Measurements from ENCODE around the gene KNCN. TPM values are rescaled to one million over a fixed set of nuclear protein-coding genes. Genes with fewer than 3 reads are reported as not detected.

Gene KNCN
- total RNA-seq = not detected

DNA sequence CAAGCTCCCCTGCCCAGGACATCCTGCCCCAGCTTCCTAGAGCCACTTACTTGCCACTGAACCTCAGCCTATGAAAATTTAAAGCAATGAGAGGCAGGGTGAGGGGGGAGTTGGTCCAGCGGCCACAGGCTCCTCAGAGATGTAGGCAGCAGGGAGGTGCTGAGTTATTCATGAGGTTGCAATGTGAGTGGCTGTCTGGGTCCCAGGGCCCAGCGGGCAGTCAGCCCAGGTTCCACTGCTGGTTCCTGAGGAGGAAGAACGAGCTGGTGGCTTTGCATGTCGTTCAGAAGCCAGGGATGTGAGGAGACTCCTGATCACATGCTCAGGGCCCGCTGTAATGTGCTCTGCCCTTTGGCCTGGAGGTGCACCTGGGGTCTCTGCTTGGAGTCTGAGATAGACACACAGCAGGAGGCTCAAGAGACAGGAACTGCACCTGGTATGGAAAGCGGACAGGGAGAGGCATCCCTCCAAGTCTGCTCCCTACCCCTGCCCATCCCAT is at the start of gene KNCN:
Gene KNCN (minus strand): TSS at position 51 of the 499 bp plus-strand sequence. CDS start 432 bp downstream, outside the sequence.
- peaks cover 6% of the 10 kb centered on the region for H3K27me3 Mint-ChIP-seq
- no peak within 1 kb of the TSS for H3K27ac Mint-ChIP-seq
- H3K36me3 Mint-ChIP-seq = no peaks in the 10 kb centered on the region
- H3K4me1 Mint-ChIP-seq = peaks cover 9% of the 10 kb centered on the region
- H3K9me3 Mint-ChIP-seq = no peaks in the 10 kb centered on the region
- no peak within 1 kb of the TSS for H3K4me3 Mint-ChIP-seq
- DNase-seq = no peak

DNA sequence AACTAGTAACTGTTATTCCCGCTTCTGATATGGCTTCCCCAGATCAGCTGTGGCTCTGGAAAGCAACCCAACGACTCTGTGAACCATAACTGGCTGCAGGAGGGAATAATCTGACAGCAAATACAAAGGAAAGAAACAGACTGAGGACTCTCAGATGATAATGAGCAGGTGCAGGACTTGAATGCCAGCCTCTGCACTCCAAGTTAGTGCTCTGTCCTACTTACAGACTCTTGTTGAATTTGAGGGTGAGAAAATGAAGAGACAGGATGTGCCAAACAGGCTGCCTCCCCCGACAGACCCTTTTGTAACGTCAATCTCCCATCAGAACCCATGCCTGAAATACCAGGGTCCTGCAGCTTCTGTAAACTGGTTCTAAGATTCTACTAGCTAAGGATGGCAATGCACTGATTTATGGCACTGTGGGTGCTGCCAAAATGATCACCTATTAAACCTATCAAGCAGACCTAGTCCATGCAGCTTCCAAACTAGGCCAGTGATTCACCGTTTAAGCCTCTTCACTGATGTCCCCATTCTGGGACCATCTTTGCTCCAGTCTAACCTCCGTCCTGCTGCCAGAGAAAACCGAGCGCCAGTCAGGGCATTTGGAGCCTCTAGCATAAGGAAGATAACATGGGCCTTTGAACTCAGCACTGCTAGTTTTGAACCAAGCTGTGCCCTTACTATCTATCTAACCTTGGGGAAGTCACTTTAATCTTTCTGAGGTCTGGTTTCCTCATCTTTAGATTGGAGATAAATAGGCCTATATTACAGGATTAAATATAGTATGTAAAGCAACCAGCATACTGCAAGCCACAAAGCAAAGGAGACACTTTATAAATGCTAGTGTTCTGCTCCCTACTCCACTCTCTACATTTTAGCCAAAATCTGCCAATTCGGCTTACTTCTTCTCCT is 47.9 kb upstream of the KNCN start:
- peaks cover 29% of the 10 kb centered on the region for H3K4me1 Mint-ChIP-seq
- H3K27ac Mint-ChIP-seq = no peak overlapping the region
- H3K9me3 Mint-ChIP-seq = no peaks in the 10 kb centered on the region
- no peaks in the 10 kb centered on the region for H3K27me3 Mint-ChIP-seq
- peaks cover 14% of the 10 kb centered on the region for H3K36me3 Mint-ChIP-seq
- no peak for DNase-seq
- H3K4me3 Mint-ChIP-seq = no peak overlapping the region

DNA sequence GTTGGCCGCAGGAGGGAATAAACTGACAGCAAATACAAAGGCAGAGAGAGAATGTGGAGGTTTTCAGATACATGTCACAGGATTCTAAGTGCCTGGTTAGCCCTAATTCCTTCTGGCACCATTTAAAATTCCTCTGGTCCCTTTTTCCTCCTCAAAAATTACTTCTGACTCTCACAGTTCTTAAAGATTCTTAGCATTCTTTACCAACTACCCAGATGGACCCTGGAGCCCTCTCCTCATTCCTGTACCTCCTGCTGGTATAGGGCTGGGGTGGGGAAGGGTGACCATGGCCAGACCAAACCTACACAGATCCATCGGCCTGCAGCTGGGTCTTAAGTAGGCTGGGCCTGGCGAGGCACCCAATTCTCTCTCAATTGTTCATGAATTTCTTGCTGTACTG is 45.4 kb upstream of the KNCN start:
- H3K4me3 Mint-ChIP-seq = no peak overlapping the region
- DNase-seq = no peak
- H3K36me3 Mint-ChIP-seq = peaks cover 26% of the 10 kb centered on the region
- no peak overlapping the region for H3K27ac Mint-ChIP-seq
- no peaks in the 10 kb centered on the region for H3K27me3 Mint-ChIP-seq
- peaks cover 24% of the 10 kb centered on the region for H3K4me1 Mint-ChIP-seq
- H3K9me3 Mint-ChIP-seq = no peaks in the 10 kb centered on the region

DNA sequence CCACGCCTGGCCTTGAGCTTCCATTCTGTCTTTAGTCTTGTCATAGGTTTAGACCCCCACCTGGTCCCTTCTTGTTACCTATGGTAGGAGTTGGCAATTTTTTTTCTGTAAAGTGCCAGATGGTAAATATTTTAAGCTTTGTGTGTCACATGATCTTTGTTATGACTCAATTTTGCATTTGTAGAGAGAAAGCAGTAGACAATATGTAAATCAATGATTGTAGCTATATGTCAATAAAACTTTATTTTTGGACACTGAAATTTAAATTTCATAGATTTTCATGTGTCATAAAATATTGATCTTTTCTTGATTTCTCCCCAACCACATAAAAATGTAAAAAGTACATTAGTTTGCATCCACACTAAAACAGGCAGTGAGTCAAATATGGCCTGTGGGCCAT is 44.6 kb upstream of the KNCN start:
- no peaks in the 10 kb centered on the region for H3K27me3 Mint-ChIP-seq
- H3K4me3 Mint-ChIP-seq = no peak overlapping the region
- H3K27ac Mint-ChIP-seq = no peak overlapping the region
- peaks cover 22% of the 10 kb centered on the region for H3K4me1 Mint-ChIP-seq
- H3K36me3 Mint-ChIP-seq = peaks cover 25% of the 10 kb centered on the region
- no peak for DNase-seq
- no peaks in the 10 kb centered on the region for H3K9me3 Mint-ChIP-seq

DNA sequence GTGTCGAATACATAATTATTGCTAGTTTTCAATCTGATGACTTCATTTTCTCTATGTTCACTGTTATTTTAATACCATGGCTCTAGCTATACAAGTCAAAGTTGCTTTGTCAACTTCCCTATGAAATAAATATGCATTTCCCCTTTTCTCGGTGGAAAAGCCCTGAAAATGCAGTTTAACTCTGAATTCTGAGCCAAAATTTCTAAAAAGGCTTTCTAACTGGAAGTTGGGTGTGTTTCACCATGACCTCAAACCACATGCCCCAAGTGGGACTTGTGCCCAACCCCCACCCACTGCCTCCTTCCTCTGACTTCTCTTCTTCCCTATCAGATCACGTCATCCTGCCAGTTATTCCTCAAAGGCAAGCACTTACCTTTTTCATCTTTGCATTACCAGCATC is 43.7 kb upstream of the KNCN start:
- DNase-seq = no peak
- peaks cover 22% of the 10 kb centered on the region for H3K4me1 Mint-ChIP-seq
- H3K4me3 Mint-ChIP-seq = no peak overlapping the region
- H3K9me3 Mint-ChIP-seq = no peaks in the 10 kb centered on the region
- H3K27ac Mint-ChIP-seq = no peak overlapping the region
- H3K27me3 Mint-ChIP-seq = no peaks in the 10 kb centered on the region
- H3K36me3 Mint-ChIP-seq = peaks cover 29% of the 10 kb centered on the region

DNA sequence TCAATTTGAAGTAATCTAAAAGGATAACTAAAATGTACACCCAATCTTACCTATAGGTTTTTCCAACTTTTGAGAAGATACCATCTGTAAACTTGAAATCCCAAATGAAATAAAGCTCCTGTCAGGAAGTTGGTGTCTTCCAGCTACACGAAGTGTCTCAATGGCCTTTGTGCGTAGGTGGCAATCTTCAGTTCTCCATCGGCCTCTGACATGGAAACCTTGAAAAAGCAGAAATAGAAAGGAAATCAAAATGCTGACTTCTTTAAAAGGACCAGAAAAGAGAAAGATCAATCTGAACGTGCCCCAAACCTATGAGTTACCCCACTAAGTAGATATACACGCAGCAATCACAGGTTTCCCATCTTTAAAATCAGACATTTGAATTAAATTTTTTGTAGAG is 42.6 kb upstream of the KNCN start:
- Mint-ChIP-seq H3K27ac (no peak overlapping the region), H3K36me3 (peaks cover 39% of the 10 kb centered on the region), H3K4me3 (no peak overlapping the region), H3K9me3 (peaks cover 2% of the 10 kb centered on the region), H3K27me3 (no peaks in the 10 kb centered on the region), H3K4me1 (peaks cover 15% of the 10 kb centered on the region)
- DNase-seq = no peak

DNA sequence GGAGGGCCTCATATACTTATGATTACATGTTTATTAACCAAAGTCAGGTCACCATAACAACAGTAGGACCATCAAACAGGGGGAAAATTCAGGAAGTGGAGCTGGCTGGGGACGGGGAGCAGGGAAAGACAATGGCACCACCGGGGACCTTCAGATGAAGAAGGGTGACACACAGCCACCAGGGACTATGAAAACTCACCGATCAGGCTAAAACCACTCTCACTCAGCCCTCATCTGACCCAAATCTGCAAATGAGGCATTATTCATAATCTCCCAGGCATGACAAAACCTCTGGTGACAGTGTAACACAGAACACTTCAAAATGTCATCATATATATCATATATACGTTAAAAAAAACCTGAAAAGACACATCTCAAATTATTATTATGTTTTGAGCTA is 41.4 kb upstream of the KNCN start:
- Mint-ChIP-seq H3K9me3 (peaks cover 3% of the 10 kb centered on the region), H3K36me3 (peaks cover 43% of the 10 kb centered on the region), H3K27ac (no peak overlapping the region), H3K4me1 (peaks cover 11% of the 10 kb centered on the region), H3K4me3 (no peak overlapping the region), H3K27me3 (no peaks in the 10 kb centered on the region)
- DNase-seq = no peak

DNA sequence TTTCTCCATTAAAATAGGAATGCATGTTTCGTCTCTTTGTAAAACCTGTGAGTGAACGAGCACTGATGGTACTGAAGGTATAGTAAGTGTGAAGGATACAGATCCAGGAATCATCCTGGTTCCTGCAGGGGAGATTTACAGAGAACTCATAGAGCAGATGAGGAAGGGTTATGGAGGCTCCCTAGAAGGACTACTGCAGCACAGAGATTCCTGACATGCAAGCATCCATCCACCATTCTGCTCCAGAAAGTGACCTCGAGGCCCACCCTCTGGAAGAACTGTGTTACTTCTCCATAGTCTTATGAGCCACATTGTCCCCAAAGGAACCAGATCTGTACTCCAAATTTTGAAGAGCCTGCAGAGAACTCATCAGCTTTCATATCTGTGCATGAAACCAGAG is 38.1 kb upstream of the KNCN start:
- Mint-ChIP-seq H3K36me3 (peaks cover 39% of the 10 kb centered on the region), H3K4me1 (no peaks in the 10 kb centered on the region), H3K9me3 (peaks cover 3% of the 10 kb centered on the region), H3K27ac (no peak overlapping the region), H3K27me3 (no peaks in the 10 kb centered on the region), H3K4me3 (no peak overlapping the region)
- DNase-seq = no peak

DNA sequence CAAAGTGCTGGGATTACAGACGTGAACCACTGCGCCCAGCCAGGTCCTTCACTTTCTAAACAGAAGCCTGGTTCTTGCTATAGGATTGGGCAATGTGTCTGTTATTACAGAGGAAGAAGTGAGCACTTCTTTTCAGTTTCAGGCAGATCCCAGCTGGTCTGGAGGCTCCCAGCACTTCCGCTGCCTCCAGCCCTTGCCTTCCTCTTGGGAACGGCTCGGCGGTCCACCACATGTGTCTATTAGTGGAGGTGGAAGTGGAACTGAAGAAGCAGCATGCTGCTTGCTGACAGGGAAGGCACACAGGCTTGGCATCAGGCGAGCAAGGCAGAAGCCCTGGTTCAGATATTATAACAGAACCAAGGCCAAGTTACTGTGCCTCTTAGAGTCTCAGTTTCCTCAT is 35.6 kb upstream of the KNCN start:
- peaks cover 3% of the 10 kb centered on the region for H3K9me3 Mint-ChIP-seq
- H3K4me1 Mint-ChIP-seq = peaks cover 5% of the 10 kb centered on the region
- no peak overlapping the region for H3K4me3 Mint-ChIP-seq
- no peak for DNase-seq
- peaks cover 36% of the 10 kb centered on the region for H3K36me3 Mint-ChIP-seq
- H3K27me3 Mint-ChIP-seq = no peaks in the 10 kb centered on the region
- no peak overlapping the region for H3K27ac Mint-ChIP-seq

DNA sequence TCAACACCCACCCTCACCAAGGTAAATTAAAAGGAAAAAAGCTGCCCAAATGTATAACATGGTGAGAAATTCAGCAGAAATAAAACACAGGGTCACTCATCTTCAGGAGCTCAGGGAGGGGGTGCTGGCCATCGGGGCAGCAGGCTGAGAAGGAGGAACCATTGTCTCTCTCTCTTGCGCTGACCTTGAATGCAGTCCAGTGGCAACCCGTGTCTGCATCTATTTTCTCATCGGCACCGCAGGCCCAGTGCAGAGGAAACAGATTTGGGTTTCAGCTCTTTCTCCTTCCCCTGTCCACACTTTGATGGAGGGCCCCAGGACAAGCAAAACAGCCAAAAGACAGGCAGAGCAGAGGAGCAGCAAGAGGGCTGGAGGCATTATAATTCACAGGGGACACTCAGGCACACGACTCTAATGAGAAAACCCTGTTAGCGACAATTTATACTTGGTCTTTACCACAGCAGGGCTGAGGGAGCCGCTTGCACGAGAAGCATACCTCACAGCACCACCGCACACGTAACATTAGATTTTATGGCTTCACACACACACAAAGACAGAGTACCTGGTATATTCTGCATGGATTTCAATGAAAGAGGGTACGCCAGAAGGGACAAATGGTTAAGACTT is 34.0 kb upstream of the KNCN start:
- Mint-ChIP-seq H3K36me3 (peaks cover 41% of the 10 kb centered on the region), H3K4me3 (no peak overlapping the region), H3K27ac (no peak overlapping the region)

DNA sequence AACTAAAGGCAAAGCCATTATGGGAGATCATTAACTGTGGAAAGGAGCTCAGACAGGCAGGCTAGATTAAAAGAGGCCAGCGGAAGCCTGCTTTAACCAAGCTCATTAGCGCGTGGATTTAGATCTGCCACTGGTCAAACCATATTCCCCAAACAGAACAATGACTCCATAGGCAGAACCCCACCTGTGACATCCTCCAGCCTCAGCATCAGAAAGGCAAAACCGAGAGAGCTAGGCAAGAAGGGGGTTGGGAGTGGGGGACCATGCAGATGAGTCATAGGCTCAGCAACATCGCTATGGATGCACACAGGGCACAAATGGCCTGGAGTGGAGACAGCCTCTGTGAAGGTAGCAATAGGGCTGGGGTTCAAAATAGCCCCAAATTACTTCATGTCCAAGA is 32.0 kb upstream of the KNCN start:
- H3K36me3 Mint-ChIP-seq = peaks cover 29% of the 10 kb centered on the region
- H3K27ac Mint-ChIP-seq = no peak overlapping the region

More for the DNA sequence above, 34.0 kb upstream of the KNCN start:
- Mint-ChIP-seq H3K9me3 (peaks cover 3% of the 10 kb centered on the region), H3K27me3 (no peaks in the 10 kb centered on the region), H3K4me1 (peaks cover 18% of the 10 kb centered on the region)
- no peak for DNase-seq

DNA sequence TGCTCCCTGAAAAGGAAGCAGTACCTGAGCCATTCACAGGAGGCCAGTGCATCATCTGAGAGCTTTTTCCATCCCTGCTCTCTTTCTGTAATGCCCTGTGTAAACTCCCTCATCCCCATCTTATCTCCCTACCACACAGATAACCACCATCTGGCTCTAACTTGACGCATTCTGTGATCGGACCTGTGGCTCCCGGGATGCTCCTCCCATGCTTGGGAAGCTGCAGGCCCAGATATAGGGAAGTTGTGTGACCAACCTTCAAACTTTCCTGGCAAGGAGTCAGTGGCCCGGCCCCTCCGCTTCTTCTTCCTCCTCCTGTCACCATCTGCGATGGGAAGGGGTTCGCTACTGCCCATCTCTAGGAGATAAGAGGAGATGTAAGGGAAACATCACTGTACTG is 31.5 kb upstream of the KNCN start:
- no peak overlapping the region for H3K27ac Mint-ChIP-seq
- no peak overlapping the region for H3K4me3 Mint-ChIP-seq
- no peaks in the 10 kb centered on the region for H3K27me3 Mint-ChIP-seq
- peaks cover 29% of the 10 kb centered on the region for H3K36me3 Mint-ChIP-seq
- H3K4me1 Mint-ChIP-seq = peaks cover 19% of the 10 kb centered on the region
- H3K9me3 Mint-ChIP-seq = no peaks in the 10 kb centered on the region
- no peak for DNase-seq

More for the DNA sequence above, 32.0 kb upstream of the KNCN start:
- H3K4me3 Mint-ChIP-seq = no peak overlapping the region
- peaks cover 19% of the 10 kb centered on the region for H3K4me1 Mint-ChIP-seq
- no peak for DNase-seq
- no peaks in the 10 kb centered on the region for H3K9me3 Mint-ChIP-seq
- no peaks in the 10 kb centered on the region for H3K27me3 Mint-ChIP-seq

DNA sequence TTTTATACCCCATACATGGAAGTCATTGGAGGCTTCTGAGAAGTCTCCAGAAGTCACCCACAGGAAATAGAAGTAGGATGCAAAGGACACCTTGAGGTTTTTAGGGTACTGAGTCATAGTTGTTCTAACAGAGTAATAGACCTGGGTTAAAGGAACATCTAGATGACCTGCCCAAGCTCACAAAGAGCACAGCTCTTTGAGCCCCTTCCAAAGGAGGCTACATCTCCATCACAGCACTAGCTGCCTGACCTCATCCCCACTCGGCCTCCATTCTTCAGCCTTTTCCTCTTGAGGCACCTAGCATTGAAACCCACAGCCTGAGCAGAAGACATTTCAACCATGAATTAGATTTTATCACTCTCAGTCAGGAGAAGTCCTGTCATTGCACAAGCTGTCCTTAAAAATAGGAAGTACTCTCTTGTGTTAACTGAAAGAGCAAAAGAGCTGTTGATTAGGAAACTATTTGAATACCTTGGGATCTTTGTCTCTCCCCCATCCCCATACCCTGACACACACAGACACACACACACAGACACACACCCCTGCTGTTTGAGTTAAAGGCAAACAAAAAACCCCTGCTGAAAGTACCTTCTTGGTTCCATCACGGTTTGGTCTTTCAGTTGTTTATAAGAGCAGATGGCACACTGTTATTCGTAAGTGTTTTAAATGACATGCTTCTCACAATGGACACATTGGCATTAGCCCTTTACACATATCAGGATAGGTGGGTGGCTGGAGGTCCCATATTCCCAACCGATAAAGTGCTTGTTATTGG is 30.4 kb upstream of the KNCN start:
- Mint-ChIP-seq H3K4me1 (peaks cover 19% of the 10 kb centered on the region), H3K27me3 (no peaks in the 10 kb centered on the region), H3K9me3 (no peaks in the 10 kb centered on the region), H3K4me3 (peak overlapping the region; percentile 54), H3K36me3 (peaks cover 27% of the 10 kb centered on the region), H3K27ac (peak overlapping the region; percentile 85)
- DNase-seq = no peak

DNA sequence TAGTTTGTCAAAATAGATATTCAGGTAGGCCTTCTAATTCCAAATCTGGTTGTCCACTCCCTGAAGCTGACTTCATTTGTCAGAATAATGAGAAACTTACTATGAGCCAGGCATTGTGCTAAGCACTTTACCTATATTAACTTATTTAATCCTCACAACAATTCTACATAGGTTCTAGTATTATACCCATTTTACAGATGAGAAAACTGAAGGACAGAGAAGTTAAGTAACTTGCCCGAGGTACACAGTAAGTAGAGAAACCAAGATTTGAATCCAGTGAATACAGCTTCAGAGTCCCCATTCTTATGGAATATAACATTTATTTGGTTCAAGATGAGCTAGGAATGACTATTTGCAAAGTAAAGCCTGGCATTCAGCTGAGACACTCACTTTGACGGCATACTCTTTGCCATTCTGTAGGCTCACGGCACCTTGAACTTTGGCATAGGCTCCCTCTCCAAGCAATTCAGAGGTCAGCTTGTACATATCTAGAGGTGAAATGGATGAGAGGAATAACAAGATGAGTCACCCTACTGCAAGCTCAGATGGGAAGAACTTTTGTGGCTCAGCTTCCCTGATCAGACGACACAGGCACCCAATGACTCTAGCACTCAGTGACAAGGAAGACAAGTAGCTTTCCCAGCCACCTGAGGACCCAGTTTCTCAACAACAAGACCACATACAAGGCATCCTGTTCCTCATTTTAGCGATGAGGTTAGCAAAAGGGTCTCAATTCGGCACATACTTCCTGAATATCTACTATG is 28.9 kb upstream of the KNCN start:
- Mint-ChIP-seq H3K4me3 (no peak overlapping the region), H3K27ac (no peak overlapping the region), H3K4me1 (peaks cover 19% of the 10 kb centered on the region), H3K36me3 (peaks cover 27% of the 10 kb centered on the region), H3K9me3 (no peaks in the 10 kb centered on the region), H3K27me3 (no peaks in the 10 kb centered on the region)
- no peak for DNase-seq

Measured in activated naive CD8-positive, alpha-beta T cell treated with anti-CD3 and anti-CD28 coated beads for 36 hours (primary cell).